IPS DF 19.7 (cell line): ENCODE results near the gene METTL23.
A peak's percentile ranks its signal among the peaks of the same experiment; 100 is the strongest.
"Not testable (repeated sequence)": the region's sequence is repeated elsewhere in the genome, so short reads cannot be mapped to it uniquely, and the experiment has no call there.

ENCODE experiments used
- DNase-seq: peaks from one replicate; pipeline ENCODE4 v3.0.0-alpha.2; 2013; ENCODE audit warnings: low read depth, low spot score

METTL23 gene

DNA sequence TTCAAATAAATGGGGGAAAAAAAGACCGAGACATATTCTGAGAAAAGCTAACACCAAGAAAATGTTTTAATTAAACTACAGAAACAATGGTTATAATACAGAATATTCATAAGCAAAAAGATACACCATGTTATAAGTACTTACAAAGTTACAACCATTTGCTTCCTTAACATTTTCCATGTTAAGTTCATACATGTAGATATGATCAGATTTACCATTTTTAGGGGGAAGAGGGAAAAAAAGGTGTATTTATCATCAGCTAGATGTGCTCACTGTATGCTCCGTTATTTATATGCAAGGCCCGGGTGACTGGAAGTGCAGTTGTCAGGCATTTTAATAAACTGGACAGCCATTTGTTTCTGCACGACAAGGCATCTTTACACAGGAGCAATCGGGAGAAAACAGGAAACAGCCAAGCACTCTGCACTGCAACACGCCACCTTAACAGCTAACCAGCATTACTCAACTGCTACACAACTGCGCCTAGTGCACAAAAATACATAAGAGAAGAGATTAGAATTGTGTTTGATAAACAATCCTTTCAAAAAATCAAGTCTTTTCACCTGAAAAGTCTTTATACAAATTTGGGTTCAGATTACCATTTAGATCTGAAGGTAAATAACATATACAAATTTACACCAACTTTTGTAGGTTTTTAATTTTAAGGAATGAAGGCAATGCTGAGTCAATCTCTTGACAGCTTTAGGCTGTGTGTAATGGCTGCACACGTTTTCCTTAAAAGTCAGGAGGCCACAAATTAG is 7.6 kb downstream of the METTL23 start:
- DNase-seq, result no peak

DNA sequence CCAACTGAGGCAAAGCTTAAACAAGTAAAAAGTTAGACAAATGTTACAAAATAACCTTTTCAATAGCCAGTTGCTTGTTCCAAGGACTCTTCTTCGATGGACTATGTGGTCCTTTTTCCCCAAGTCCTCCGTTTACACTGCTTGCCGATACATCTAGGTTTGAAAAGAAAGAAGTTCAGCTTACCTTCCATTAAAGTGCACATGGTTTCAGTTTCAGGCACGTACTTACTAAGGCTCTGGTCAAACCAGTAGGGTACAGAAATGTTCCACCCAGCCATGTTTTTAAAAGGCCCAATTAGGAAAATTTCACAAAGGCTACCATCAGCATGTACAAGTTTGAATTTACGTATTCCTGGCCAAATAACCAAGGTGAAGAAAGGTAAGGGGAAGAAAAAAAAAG is 8.4 kb downstream of the METTL23 start:
- DNase-seq, result no peak

DNA sequence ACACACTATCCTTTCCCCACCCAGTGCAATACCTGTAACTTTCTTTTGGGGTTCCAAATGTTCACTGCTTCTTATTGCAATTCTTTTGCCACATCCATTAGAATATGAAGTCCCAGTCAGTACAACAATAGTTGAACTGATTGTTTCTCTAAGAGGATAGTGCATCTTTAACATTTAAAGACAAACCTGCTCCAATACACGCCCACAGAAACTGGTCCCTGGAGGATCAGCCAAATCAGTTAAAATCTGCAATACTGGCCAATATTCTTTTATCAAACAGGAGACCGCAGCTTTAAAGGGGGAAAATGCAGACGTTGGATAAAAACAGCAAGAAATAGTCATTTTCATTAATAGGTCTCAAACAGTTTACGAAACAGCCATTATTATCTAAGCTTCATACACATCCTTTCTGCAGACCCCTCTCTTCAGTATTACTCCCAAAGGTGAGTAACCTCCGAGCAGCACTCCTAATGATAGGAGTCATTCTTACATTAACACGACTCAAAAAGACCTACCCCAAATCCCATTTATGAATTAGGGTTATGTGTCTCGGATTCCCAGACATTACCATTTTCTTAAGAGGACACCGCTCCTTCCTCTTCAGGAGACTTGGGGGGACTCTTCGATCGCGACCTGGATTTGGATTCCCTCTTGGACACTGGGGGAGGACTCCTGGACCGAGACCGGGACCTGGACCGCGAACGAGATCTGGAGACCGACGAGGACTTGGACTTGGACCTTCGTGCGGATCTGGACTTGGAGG is 9.1 kb downstream of the METTL23 start:
- no peak for DNase-seq

GRCh38 chr17:76736349-76737081 is 9.9 kb downstream of the METTL23 start:
- no peak for DNase-seq

DNA sequence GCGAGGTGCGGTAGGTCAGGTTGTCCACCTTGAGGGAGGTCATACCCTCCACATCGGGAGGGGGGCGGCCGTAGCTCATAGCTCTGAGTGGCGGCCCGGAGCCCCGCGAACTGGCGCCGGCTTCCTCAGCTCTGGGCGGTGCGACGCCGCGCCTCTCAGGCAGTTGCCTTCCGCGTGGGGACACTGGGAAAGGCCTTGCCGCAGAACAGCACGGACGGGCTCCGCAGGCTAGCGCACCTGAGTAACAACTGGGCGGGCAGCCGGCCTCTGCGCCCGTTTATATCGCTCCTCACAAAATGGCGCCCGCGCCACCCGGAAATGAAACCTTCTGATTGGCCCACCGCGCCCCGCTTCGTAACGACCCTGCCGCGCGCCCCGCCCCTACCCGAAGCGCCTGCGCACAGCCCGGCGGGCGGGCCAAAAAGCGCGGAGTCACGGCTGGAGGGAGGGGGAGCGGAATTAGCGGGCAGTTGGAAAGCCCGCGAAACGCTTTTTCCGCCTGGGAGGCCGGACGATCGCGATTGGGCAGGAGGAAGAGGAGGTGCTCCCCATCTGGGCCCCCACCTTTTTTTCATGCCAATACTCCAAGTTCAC is 10.5 kb downstream of the METTL23 start, which contains the start of gene SRSF2:
SRSF2 (minus strand) TSS at position 250 of the 594 bp plus-strand sequence; CDS start at position 79, 171 bp downstream.
- peak; percentile 84 for DNase-seq

- peak; percentile 77 for DNase-seq
Measured at GRCh38 chr17:76737676-76738467, 11.2 kb downstream of the METTL23 start, which contains the start of gene MFSD11. Gene MFSD11 (plus strand): TSS chr17:76738119. CDS start chr17:76738353, 234 bp downstream.

GRCh38 chr17:76738468-76738850 is 11.8 kb downstream of the METTL23 start:
- DNase-seq, result no peak

DNA sequence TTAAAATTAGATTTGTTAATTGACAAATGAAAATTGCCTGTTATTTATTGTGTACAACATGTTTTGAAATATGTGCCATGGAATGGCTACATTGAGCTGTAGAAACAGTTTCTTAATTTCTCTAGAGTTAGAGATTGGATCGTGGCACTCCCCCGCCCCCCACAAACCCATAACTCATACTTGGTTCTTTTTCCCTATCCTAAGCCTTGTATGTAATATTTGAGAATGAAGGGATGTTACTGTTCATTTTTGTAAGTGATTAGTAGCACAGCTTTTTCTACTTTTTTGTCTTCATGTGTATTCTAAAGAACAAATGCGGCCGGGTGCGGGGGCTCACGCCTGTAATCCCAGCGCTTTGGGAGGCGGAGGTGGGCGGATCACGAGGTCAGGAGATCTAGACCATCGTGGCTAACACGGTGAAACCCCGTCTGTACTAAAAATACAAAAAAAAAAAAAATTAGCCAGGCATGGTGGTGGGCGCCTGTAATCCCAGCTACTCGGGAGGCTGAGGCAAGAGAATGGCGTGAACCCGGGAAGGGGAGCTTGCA is 13.0 kb downstream of the METTL23 start:
- not testable (repeated sequence) for DNase-seq

GRCh38 chr17:76740329-76741118 is 13.9 kb downstream of the METTL23 start:
- no peak for DNase-seq

DNA sequence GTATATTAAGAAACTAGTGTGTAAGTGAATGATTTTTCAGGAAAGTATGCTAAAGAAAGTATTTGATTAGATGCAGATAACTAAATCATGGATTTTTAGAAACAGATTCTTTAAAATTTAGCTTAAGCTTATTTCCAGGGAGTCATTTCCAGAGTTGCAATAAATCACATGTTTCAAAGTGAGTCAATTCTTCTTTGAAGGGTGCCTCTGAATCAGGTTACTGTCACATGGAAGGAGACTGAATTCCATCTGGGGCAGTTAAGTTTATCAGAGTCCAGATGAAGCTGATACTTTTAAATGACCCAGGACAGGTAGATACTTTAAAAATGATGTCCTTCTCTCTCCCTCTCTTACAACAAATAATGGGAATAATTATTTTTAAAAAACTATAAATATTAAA is 16.3 kb downstream of the METTL23 start:
- DNase-seq, result no peak

DNA sequence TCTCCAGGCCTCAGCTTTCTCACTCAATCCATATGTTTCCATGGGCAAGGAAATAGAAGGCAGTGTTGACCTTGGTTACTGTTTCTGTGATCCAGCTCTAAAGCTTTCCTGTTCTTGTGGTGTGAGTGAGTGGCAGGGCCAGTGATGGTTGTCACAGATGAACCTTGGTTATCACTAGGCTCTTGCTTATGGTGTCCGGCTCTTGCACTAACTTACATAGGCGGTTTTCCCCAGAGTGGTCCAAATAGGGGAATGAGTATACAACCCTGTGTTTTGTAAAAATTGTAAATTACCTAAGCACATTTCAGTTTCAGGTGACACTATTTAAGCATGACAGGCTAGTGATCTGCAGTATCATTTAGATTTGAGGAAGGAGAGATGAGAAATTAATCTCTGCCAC is 18.1 kb downstream of the METTL23 start:
- DNase-seq, result no peak

GRCh38 chr17:76745785-76746184 is 19.1 kb downstream of the METTL23 start:
- not testable (repeated sequence) for DNase-seq

DNA sequence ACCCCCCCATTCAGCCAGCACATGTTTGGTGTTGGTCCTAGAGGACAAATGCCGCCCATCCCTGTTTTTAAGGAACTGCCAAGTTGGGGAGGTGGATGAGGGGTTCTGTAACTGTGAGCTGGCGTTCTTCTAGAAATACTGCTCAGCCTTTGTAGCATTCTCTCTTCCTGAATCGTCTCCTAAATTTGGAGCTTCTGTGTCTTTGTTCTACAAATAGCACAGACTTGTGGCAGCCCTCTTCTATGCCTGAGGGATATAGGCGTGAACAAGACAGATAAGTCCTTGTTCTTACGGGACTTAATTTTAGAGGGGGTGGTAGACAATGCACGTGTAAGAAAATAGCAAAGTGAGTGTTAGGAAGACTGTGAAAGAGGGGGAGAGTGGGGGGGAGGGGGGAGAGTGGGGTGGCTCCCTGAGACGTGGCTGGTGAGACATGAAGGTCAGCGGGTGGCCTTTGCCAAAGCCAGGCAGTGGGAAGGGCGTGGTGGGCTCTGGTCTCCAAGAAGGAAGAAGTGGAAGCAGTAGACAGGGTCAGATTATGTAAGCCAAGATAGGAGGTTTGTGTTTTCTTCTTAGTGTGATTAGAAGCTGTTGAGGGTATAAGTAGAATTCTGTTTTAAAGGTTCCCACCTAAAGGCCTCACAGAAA is 21.2 kb downstream of the METTL23 start:
- DNase-seq, result no peak

DNA sequence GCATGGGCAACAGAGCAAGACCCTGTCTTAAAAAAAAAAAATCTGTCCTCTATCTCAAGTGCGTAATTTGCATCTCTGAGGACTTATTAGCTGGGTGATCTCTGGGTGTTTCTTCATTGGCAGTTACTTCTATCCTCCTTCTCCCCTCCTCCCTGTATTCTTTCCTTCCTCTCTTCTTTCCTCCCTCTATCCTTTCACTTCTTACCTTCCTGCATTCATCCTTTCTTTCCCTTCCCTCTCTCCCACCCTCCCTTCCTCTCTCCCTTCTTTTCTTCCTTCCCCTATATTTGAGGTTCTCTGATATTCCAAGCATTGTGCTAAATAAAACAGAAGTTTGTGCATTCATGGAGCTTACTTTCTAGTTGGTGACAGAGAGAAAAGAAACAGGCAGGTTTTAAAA is 22.0 kb downstream of the METTL23 start:
- DNase-seq, result no peak

DNA sequence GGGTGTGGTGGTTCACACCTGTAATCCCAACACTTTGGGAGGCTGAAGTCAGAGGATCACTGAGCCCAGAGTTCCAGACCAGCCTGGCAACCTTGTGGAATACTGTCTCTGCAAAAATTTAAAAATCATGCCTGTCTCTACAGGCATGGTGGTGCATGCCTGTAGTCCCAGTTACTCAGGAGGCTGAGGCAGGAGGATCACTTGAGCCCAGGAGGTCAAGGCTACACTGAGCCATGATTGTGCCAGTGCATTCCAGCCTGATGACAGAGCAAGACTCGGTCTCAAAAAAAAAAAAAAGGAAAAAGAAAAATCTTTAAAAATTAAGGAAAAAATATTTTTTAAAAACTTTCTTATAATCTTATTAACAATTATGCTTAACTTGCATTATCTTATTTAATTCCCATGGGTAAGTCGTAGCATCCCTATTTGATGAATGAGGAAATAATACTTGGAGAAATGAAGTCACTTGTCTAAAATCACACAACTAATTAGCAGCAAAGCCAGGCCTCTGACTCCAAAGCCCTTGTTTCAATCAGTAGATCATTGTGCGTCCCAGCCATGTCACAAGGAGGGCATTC is 24.9 kb downstream of the METTL23 start:
- DNase-seq, result no peak

- DNase-seq, result no peak
Measured at GRCh38 chr17:76752006-76752405, 25.4 kb downstream of the METTL23 start.

- DNase-seq, result no peak
Measured at GRCh38 chr17:76753061-76753961, 26.7 kb downstream of the METTL23 start.

DNA sequence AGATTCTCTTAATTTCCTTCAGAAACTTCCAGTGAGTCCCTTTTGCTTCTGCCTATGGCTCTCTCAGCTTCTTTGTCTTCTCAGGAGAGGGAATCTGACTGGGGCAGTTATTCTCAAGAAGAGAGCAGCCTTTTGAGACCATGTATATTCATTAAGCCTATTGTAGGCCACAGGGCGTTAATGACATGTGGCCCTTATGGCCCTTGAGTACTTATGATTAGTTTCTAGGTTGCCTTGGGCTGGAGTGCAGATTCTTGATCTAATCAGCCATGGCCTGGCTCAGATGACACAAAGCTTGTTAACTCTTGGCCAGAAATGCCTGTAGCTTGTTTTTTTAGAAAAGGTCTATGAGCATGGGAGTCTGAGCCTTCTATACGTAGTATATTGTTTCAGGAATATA is 28.6 kb downstream of the METTL23 start:
- no peak for DNase-seq
